Measurements from ENCODE around the gene PBX4. TPM values are rescaled to one million over a fixed set of nuclear protein-coding genes. Genes with fewer than 3 reads are reported as not detected.
"Not testable (repeated sequence)": the region's sequence is repeated elsewhere in the genome, so short reads cannot be mapped to it uniquely, and the experiment has no call there.

The PBX4 gene, protein sequence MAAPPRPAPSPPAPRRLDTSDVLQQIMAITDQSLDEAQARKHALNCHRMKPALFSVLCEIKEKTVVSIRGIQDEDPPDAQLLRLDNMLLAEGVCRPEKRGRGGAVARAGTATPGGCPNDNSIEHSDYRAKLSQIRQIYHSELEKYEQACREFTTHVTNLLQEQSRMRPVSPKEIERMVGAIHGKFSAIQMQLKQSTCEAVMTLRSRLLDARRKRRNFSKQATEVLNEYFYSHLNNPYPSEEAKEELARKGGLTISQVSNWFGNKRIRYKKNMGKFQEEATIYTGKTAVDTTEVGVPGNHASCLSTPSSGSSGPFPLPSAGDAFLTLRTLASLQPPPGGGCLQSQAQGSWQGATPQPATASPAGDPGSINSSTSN
- polyA plus RNA-seq (2012; ENCODE audit: insufficient read depth, insufficient read length), result 11.5 TPM

DNA sequence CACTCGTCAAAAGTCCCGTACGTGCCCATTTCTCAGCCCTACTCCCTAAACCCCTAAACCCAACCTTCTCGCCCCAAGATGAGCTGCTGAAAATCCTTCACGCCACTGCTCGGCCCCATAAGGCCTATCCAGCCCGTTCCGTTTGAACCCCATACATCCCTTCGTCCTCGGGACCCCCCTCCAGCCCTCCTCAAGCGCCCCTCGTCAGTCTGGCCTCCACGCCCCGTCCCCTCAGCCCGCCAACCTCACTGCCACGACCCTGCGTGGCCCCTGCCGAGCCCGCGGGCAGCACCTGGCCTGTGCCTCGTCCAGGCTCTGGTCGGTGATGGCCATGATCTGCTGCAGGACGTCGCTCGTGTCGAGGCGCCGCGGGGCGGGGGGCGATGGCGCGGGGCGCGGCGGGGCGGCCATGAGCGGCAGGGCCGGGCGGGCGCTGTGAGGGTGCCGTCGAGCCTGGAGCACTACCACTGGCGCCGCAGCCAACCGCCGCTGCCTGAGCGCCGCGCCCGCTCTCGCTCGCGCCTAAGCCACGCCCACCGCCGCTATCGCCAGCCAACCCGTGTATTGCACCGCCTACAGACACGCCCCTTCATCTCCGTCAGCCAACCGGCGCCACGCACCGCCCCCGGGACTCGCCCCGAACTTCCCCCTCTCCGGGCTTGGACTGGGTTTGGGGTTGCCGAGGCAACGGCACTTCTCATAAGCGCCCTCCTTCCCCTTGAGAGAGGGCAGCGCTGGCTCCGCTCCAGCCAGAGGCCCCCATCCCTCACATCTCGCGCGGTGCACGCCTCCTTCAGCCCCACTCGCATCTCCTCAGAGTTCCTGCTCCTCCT lies at the start of gene PBX4:
Gene PBX4, minus strand, starts transcription at position 469 of the 833 bp plus-strand sequence. Its CDS starts 58 bp downstream, at position 411.
- H3K4me3 ChIP-seq (ENCODE audit: low read length), result peak within 1 kb of the TSS; percentile 83

DNA sequence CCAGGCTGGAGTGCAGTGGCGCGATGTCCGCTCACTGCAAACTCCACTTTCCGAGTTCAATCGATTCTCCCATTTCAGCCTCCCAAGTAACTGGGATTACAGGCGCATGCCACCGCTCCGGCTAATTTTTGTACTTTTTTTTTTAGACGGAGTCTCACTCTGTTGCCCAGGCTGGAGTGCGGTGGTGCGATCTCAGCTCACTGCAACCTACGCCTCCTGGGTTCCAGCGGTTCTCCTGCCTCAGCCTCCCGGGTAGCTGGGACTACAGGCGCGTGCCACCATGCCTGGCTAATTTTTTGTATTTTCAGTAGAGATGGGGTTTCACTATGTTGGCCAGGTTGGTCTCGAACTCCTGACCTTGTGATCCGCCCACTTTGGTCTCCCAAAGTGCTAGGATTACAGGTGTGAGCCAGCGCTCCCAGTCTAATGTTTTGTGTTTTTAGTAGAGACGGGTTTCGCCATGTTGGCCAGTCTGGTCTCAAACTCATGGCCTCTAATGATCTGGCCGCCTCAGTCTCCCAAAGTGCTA lies 47.0 kb upstream of the PBX4 start:
- not testable (repeated sequence) for H3K4me3 ChIP-seq (ENCODE audit: low read length); DNase-seq (ENCODE audit: low read depth, low spot score)

More for the DNA sequence above, at the start of gene PBX4:
- DNase-seq (ENCODE audit: low read depth, low spot score), result peak; percentile 93

DNA sequence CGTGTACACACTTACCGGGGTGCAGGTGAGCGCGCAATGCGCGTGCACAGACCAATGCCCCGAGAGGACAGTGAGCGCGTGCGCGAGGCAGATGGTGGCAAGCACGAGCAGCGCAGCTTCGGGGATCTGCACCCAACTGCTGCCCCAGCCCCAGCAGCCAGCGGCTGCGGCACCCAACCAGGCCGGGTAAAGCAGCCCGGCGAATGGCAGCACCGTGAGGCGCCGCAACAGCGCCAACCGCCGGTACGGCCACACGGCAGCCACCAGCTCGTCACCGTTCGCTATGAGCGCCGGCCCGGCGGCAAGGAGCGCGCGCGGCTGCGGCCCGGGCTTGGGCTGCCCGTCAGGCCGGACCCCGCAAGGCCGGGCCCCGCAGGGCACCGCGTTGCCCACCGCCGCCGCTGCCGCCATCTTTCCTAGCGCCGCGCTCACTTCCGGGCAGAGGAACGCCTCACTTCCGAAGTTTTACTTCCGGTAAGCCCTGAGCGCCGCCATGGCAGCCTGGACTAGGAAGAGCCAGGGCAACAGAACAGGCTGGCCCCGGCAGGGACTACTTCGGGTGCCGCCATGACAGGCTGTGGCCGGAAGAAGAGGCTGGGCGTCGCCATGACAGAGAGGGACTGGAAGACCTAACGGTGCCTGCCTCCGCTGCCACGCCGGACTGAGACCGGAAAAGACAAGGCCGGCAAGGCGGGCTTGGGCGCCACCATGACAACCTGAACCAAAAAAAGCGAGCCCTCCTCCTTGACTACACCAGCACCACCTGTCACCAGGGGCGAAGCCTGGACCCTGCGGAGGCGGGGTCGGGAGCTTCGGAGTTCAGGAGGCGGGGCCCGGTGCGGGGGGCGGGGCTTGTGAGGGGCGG lies 45.0 kb upstream of the PBX4 start, which contains the start of gene ATP13A1:
Gene ATP13A1, minus strand, starts transcription at position 421 of the 865 bp plus-strand sequence. Its CDS starts 10 bp downstream, at position 411.
- DNase-seq (ENCODE audit: low read depth, low spot score), result peak; percentile 95
- H3K4me3 ChIP-seq (ENCODE audit: low read length), result peak within 1 kb of the TSS; percentile 92

DNA sequence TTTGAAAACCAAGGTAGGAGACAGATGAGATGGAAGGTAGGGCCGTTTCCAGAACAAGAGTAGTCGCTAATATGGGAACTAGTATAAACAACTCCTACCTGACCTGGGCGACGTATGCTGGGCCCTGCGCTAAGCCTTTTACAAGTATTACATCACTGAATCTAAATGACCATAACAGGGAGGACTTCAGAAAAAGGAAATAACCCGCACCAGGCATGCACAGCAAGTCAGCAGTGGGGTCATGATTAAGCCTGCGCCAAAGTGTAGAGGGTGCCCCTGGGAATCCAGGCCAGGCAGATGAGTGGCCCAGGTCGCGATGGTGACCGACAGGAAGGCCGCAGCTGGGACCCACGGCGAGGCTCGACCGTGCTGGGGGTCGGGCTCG lies 44.4 kb upstream of the PBX4 start:
- no peak for DNase-seq (ENCODE audit: low read depth, low spot score)
- peak overlapping the region; percentile 92 for H3K4me3 ChIP-seq (ENCODE audit: low read length)

DNA sequence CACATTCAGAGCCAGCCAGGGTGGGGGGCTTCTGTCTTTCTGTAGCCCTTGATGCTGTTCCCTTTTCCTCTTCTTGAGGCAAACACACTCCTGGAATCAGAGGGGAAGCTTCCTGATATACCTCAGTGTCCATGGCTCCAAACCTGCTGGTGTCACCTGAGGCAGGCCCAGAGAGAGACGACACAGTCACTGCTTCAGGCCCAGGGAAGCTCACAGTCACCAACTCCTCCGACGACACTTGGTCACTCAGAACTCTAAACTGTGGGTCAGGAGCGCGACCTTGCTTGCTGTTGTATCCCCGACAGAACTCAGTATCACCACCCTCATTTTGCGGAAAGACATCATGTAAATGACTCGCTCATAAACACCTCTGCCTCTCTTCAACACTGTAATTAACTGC lies 43.9 kb upstream of the PBX4 start:
- H3K4me3 ChIP-seq (ENCODE audit: low read length), result peak overlapping the region; percentile 92
- DNase-seq (ENCODE audit: low read depth, low spot score), result no peak

DNA sequence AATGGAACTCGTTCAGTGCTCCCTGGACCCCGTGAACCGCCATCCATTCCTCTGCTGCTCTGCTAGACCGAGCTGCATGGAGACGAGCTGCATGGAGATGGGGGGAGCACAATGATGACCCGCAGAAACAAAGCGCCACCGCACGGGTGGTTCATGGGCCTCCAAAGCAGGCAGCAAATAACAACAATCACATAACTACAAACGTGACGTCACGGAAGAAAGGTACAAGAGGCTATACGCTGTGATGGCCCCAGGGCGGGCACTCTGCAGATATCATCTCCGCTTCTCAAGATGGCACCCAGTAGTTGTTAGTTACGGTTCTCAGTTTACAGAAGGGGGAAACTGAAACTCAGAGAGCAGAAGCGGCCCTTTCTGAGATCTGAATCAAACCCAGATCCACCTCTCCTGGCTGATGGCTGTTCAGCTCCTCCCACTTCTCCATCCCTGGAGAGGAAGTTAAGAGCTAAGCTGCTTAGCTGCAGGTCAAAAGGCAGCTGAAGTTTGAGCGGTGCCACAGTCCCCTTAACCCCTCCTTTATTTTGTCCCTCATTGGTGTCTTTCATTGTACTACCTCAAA lies 43.3 kb upstream of the PBX4 start:
- peak overlapping the region; percentile 92 for H3K4me3 ChIP-seq (ENCODE audit: low read length)
- peak; percentile 28 for DNase-seq (ENCODE audit: low read depth, low spot score)

DNA sequence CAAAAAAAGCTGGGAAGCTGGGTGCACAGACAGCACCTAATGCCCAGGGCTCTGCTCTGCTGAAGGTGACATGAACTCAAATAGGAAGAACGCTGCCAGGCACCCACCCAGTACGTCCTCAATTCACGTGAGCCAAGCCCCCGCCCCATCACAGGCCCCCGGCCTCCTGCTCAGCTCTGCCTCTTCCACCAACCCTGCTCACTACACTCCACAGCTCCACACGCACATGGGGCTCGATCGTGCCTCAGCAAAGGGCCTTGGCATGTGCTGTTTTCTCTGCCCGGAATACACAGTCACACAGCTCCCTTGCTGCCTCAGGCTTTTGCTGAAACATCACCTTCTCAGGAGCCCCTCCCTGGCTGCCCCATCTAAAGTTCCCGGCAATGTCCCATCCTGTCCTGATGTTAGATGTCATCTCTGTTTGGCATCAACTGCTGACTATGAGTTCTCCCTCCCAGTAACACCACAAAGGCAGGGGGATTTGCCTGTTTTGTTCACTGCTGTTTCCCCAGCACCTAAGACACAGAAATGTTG lies 42.7 kb upstream of the PBX4 start:
- no peak overlapping the region for H3K4me3 ChIP-seq (ENCODE audit: low read length)
- no peak for DNase-seq (ENCODE audit: low read depth, low spot score)

DNA sequence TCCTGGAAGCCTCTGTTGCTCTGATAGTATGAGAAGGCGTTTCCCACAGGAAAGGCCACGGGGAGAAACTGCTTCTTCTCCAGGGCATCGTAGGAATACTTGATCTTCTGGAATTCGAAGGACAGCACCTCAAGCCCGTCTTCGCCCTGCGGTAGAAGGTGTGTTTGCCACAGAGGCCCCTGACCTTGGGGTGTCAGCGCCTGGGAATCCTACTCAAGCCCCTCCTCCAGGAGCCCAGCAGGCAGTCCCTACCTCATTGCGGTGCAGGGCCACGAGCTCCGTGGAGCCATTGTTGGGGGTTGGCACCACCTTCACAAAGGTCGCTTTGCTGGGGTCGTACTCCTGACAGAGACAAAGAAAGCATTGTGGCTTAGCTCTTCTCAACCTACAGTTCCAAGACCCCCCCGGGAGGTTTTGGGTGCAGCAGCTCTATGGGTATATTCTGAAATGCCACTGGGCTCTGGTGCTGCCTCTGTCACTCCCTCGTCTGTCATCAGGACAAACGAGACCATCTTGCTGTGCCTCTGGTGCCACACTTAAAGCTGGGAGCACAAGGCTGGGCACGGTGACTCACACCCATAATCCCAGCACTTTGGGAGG lies 41.3 kb upstream of the PBX4 start:
- DNase-seq (ENCODE audit: low read depth, low spot score), result no peak
- H3K4me3 ChIP-seq (ENCODE audit: low read length), result no peak overlapping the region

DNA sequence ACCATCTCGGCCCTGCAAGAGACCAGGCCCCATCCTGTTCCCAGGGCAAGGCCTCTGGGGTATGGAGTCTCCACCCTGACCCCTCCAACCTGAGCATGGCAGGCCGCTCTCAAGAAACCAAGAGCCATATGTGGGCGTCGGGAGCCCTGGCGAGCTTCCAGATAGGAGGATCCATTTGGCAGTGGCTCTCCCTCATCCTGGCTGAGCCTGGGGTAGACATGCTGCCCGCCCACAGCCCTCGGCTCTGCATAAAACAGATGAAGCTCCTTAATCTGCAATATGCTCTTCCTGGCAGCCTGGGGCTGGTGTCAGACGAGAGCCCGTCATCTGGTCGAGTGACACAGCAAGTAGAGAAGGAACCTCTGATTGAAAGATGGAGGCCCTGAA lies 38.9 kb upstream of the PBX4 start:
- H3K4me3 ChIP-seq (ENCODE audit: low read length), result no peak overlapping the region
- no peak for DNase-seq (ENCODE audit: low read depth, low spot score)

DNA sequence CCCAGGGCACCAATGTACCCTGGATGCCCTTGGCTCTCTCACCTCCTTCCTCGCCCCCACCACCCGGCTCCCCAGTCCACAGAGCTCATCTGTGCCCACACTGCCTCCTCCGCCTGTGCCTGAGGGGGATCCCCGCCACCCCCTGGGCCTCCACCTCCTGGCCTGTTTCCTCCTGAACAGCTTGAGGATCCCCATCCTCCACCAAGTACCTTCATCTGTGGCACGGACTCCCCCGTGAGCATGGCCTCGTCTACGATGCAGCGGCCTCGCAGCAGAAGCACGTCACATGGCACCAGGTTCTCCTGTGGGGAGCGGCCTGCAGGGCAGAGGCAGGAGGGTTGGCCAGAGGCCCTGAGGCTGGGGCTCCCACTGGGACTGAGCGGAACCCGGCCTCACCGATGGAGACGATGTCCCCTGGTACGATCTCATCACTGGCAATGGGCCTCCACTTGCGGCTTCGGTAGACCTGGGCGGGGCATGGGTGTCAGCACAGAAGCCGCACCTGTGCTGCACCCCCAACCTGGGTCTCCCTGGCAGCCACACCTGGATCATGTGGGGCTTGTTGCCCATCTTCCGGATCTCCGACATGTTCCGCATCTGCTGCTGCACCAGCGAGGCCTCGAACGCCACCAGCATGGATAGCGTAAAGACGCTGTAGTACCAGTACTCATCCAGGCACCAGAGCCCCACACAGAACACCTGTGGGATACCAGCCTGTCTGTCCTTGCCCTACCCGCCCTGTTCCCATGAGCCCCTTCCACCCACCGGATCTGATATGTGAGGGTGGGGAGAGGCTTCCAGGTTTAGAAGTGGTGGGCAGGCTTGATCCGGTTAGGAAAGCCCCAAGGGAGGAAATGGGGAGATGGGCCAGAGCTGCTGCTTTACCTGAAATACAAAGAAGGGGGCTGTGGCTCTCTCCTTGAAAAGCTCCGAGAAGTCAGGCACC lies 38.2 kb upstream of the PBX4 start:
- H3K4me3 ChIP-seq (ENCODE audit: low read length), result no peak overlapping the region

DNA sequence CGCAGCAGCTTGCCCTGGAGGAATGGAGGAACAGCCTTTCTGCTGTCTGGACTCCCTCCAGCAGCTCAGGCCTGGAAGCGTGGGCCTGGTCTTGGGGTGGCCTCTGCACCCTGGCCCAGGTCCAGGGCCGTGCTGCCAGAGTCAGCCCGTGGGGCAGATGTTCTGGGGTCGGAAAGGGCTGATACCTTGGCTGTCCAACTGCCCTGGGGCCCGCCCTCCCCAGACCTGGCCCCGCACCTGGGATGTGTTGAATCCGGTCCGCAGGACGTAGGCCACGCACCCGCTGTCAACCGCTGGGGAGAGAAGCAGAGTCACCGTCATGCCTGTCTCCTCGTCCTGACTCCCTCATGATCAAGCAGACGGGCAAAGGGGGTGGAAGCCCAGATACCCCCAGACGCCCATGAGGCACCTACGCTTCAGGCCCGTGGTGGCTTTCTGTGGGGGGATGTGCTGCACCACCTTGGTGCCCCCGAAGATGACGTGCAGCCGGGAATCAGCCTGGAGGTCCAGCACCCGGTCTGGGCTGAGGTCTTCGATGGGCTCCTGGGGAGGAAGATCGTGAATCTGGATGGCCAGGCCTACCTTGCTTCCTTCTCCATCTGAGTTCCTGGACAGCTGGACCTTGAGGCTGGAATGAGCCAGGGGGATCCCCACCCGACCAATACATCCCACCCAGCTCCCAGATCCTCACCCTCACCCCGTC lies 37.3 kb upstream of the PBX4 start:
- no peak for DNase-seq (ENCODE audit: low read depth, low spot score)
- H3K4me3 ChIP-seq (ENCODE audit: low read length), result no peak overlapping the region

More for the DNA sequence above, 38.2 kb upstream of the PBX4 start:
- no peak for DNase-seq (ENCODE audit: low read depth, low spot score)

DNA sequence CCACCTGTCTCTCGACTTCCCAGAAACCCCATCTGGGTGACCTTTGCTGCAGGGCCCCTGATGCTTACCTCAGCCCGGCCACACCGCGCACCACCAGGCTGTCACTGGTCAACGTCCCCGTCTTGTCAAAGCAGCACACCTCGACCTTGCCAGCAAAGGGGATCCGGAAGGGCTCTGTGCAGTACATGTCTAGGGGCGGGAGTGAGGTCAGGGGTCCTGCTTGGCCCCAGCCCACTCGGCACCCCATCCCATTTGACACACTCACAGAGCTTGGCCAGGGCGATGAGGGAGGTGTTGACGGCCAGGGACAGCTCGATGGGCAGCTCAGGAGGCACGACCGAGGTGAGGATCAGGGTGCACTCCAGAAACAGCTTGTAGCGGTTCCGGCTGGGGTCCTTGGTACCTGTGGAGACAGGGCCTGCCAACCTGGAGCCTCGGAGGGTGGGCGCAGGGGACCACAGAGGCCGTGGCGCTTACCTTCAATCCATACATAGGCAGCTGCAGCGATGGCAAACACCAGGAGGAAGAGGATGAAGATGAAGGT lies 36.6 kb upstream of the PBX4 start:
- H3K4me3 ChIP-seq (ENCODE audit: low read length), result no peak overlapping the region
- DNase-seq (ENCODE audit: low read depth, low spot score), result no peak

DNA sequence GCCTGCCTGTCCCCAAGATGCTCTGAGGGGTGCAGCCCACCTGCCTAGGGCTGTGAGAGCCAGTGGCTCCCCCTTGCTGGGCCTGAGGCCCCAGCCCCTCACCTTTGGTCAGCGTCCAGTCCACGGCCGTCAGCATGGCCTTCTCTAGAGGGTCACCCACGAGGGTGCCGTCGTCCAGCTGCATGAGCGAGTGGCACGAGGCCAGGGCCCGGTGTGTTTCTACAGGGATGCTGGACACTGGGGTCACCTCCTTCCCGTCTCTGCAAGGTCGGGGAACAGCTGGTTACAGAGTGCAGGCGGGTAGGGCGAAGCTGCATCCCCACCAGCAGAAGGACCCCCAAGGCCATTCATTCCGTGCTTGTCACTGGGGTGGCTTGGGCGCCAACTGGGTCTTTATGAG lies 36.0 kb upstream of the PBX4 start:
- no peak for DNase-seq (ENCODE audit: low read depth, low spot score)
- no peak overlapping the region for H3K4me3 ChIP-seq (ENCODE audit: low read length)

DNA sequence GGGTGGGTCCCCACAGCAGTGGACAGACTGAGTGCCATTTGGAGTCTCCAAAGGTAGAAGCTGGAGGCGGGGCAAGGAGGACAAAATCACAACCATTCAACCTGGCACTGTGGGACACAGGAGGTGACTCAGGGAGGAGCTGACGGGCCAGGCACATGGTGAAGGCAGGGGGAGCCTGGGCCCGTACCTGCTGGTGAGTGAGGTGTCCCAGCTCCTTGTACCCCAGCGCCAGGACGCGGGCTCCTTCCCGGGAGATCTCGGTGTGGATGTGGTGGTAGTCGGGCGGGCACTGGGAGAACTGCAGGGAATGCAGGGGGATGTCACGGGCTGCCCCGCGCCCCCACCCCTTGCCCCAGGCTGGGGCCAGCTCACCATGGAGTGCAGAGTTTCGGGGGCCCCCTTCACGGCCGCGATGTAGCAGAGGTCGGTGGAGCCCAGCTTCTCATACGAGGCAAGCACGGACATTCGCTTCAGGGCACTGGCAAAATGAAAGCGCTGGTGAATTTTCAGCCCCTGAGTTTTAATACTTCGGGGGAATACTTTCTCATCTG lies 35.2 kb upstream of the PBX4 start:
- no peak for DNase-seq (ENCODE audit: low read depth, low spot score)
- no peak overlapping the region for H3K4me3 ChIP-seq (ENCODE audit: low read length)

DNA sequence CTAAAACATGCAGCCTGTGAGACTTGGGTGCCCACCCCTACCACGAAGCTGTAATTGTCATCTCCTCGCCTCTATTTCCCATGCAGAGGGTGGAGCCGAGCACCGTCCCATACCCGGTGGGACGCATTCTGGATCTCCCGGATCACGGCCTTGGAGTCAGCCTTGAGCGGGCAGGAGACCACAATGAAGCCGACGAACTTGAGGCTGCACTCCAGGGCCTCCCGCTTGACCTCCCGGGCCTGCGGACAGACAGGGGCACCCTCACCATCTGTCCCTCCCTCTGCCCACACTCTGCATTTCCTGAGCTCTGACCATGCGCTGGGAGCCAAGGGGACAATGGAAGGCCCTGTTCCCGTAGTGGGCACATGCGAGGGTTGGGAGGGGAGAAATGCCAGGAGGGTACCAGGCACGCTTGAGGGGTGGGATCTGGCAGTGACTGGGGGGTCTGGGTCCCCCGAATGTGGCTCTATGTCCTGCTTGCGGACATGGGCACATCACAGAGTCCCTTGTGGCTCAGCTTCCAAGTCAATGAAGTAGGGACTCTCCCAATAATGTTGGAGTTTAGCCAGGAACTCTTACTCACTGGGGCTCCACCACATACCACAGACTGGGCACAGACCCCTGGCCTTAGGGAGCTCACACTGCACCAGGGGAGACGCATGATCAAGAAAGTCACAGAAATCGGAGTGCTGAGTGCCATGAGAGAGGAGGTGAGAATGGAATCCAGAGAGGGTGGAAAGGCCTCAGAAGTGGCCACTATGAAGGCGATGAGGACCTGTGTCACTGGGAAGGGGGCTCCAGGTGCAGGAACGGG lies 34.2 kb upstream of the PBX4 start:
- no peak for DNase-seq (ENCODE audit: low read depth, low spot score)
- no peak overlapping the region for H3K4me3 ChIP-seq (ENCODE audit: low read length)

Data from Jurkat, Clone E6-1 (cell line).